Measurements from ENCODE around the gene KLHDC9.

KLHDC9 gene

GRCh38 chr1:161079436-161080110, 18.6 kb upstream of the KLHDC9 start:
- no peak for DNase-seq

- DNase-seq = no peak
Measured at GRCh38 chr1:161080441-161081405, 17.4 kb upstream of the KLHDC9 start.

- no peak for DNase-seq
Measured at GRCh38 chr1:161081519-161081918, 16.6 kb upstream of the KLHDC9 start.

GRCh38 chr1:161082483-161082882, 15.7 kb upstream of the KLHDC9 start:
- no peak for DNase-seq

GRCh38 chr1:161082996-161083747, 15.0 kb upstream of the KLHDC9 start:
- no peak for DNase-seq

- DNase-seq = no peak
Measured at GRCh38 chr1:161083748-161084596, 14.2 kb upstream of the KLHDC9 start.

GRCh38 chr1:161084597-161084988, 13.6 kb upstream of the KLHDC9 start:
- DNase-seq = no peak

- no peak for DNase-seq
Measured at GRCh38 chr1:161085165-161085564, 13.0 kb upstream of the KLHDC9 start.

- DNase-seq = no peak
Measured at GRCh38 chr1:161086457-161086856, 11.7 kb upstream of the KLHDC9 start.

GRCh38 chr1:161088587-161089110, 9.5 kb upstream of the KLHDC9 start:
- DNase-seq = no peak

GRCh38 chr1:161089251-161089924, 8.8 kb upstream of the KLHDC9 start, which contains the start of gene NECTIN4:
NECTIN4 (minus strand) TSS chr1:161089558; CDS start chr1:161089296, 262 bp downstream.
- no peak for DNase-seq

- DNase-seq = no peak
Measured at GRCh38 chr1:161089938-161090337, 8.2 kb upstream of the KLHDC9 start.

GRCh38 chr1:161090617-161091016, 7.5 kb upstream of the KLHDC9 start:
- no peak for DNase-seq

- DNase-seq = no peak
Measured at GRCh38 chr1:161091093-161091492, 7.1 kb upstream of the KLHDC9 start.

- no peak for DNase-seq
Measured at GRCh38 chr1:161091796-161092507, 6.2 kb upstream of the KLHDC9 start.

- no peak for DNase-seq
Measured at GRCh38 chr1:161092621-161093028, 5.5 kb upstream of the KLHDC9 start.

GRCh38 chr1:161094481-161094880, 3.7 kb upstream of the KLHDC9 start:
- DNase-seq = no peak

GRCh38 chr1:161095230-161095629, 2.9 kb upstream of the KLHDC9 start:
- DNase-seq = no peak

- no peak for DNase-seq
Measured at GRCh38 chr1:161096015-161096414, 2.1 kb upstream of the KLHDC9 start.

GRCh38 chr1:161096530-161096929, 1.6 kb upstream of the KLHDC9 start:
- DNase-seq = no peak

Measured in NCI-H1694 (cell line).